ENCODE results near the gene CCIN.
"Not testable (repeated sequence)": the region's sequence is repeated elsewhere in the genome, so short reads cannot be mapped to it uniquely, and the experiment has no call there.

Gene CCIN

GRCh38 chr9:36158917-36159316 is 10.3 kb upstream of the CCIN start:
- TF ChIP-seq CTCF (IDR thresholded peaks at IDR 0.05; ENCODE audit: borderline replicate concordance, control extremely low read depth, extremely low read depth, insufficient read depth, missing control alignments): no peak
- DNase-seq (ENCODE audit: low spot score): no peak
- in situ Hi-C loops (cut with MboI; ENCODE audit: low sequenced_read_pairs, unreplicated experiment): no loop called here

- DNase-seq (ENCODE audit: low spot score); in situ Hi-C loops (cut with MboI; ENCODE audit: low sequenced_read_pairs, unreplicated experiment): not testable (repeated sequence)
These were observed 9.7 kb upstream of the CCIN start for GRCh38 chr9:36159509-36159908.

- in situ Hi-C loops (cut with MboI; ENCODE audit: low sequenced_read_pairs, unreplicated experiment); DNase-seq (ENCODE audit: low spot score): not testable (repeated sequence)
These were observed 9.1 kb upstream of the CCIN start for GRCh38 chr9:36160126-36160525.

- no peak for DNase-seq (ENCODE audit: low spot score)
- no peak for TF ChIP-seq CTCF (IDR thresholded peaks at IDR 0.05; ENCODE audit: borderline replicate concordance, control extremely low read depth, extremely low read depth, insufficient read depth, missing control alignments)
- in situ Hi-C loops (cut with MboI; ENCODE audit: low sequenced_read_pairs, unreplicated experiment): no loop called here
These were observed 8.0 kb upstream of the CCIN start for GRCh38 chr9:36161187-36161586.

GRCh38 chr9:36162211-36162738 is 6.9 kb upstream of the CCIN start:
- no peak for DNase-seq (ENCODE audit: low spot score)
- TF ChIP-seq CTCF (IDR thresholded peaks at IDR 0.05; ENCODE audit: borderline replicate concordance, control extremely low read depth, extremely low read depth, insufficient read depth, missing control alignments): no peak
- in situ Hi-C loops (cut with MboI; ENCODE audit: low sequenced_read_pairs, unreplicated experiment): no loop called here

- no peak for TF ChIP-seq CTCF (IDR thresholded peaks at IDR 0.05; ENCODE audit: borderline replicate concordance, control extremely low read depth, extremely low read depth, insufficient read depth, missing control alignments)
- DNase-seq (ENCODE audit: low spot score): peak; percentile 12
- in situ Hi-C loops (cut with MboI; ENCODE audit: low sequenced_read_pairs, unreplicated experiment): no loop called here
These were observed 6.0 kb upstream of the CCIN start for GRCh38 chr9:36163049-36163785.

- no peak for DNase-seq (ENCODE audit: low spot score)
- in situ Hi-C loops (cut with MboI; ENCODE audit: low sequenced_read_pairs, unreplicated experiment): no loop called here
- TF ChIP-seq CTCF (IDR thresholded peaks at IDR 0.05; ENCODE audit: borderline replicate concordance, control extremely low read depth, extremely low read depth, insufficient read depth, missing control alignments): no peak
These were observed 5.4 kb upstream of the CCIN start for GRCh38 chr9:36163786-36164170.

GRCh38 chr9:36164372-36164771 is 4.8 kb upstream of the CCIN start:
- TF ChIP-seq CTCF (IDR thresholded peaks at IDR 0.05; ENCODE audit: borderline replicate concordance, control extremely low read depth, extremely low read depth, insufficient read depth, missing control alignments): no peak
- no peak for DNase-seq (ENCODE audit: low spot score)
- in situ Hi-C loops (cut with MboI; ENCODE audit: low sequenced_read_pairs, unreplicated experiment): no loop called here
